HepG2 (cell line): Measurements from ENCODE around the gene PSMB11. TPM values are rescaled to one million over a fixed set of nuclear protein-coding genes. Genes with fewer than 3 reads are reported as not detected.
A peak's percentile ranks its signal among the peaks of the same experiment; 100 is the strongest.

Experiments used
- ISL2 ChIP-seq: sonication (generic); formaldehyde crosslinking; IDR thresholded peaks from 2 replicates; pipeline ENCODE4 v1.5.0; 2020; ENCODE audit warnings: missing genetic modification reagents
- JUND ChIP-seq: sonication (generic); formaldehyde crosslinking; IDR thresholded peaks from 2 replicates; pipeline ENCODE4 v1.8.0; 2022; ENCODE audit warnings: mild to moderate bottlenecking, missing genetic modification reagents
- SMARCC2 ChIP-seq: fragments of 450-650 bp; IDR thresholded peaks from 2 replicates; pipeline ENCODE4 v1.6.1; 2017; ENCODE audit warnings: antibody characterized with exemption, mild to moderate bottlenecking
- SP5 ChIP-seq: IDR thresholded peaks from 2 replicates; pipeline ENCODE4 v1.6.1; 2016; ENCODE audit warnings: low read depth, borderline replicate concordance
- ZNF12 ChIP-seq: sonication (generic); formaldehyde crosslinking; IDR thresholded peaks from 2 replicates; pipeline ENCODE4 v1.5.0; 2020; ENCODE audit warnings: missing genetic modification reagents
- ZNF256 ChIP-seq: sonication (generic); formaldehyde crosslinking; conservative IDR thresholded peaks from 2 replicates; pipeline ENCODE4 v1.4.0; 2020; ENCODE audit warnings: missing genetic modification reagents
- ZNF317 ChIP-seq: sonication (generic); formaldehyde crosslinking; IDR thresholded peaks from 2 replicates; pipeline ENCODE4 v1.5.0; 2020; ENCODE audit warnings: mild to moderate bottlenecking, missing genetic modification reagents
- ZNF354B ChIP-seq: sonication (generic); formaldehyde crosslinking; IDR thresholded peaks from 2 replicates; pipeline ENCODE4 v1.8.0; 2022; ENCODE audit warnings: mild to moderate bottlenecking, missing genetic modification reagents
- ZNF550 ChIP-seq: sonication (generic); formaldehyde crosslinking; IDR thresholded peaks from 2 replicates; pipeline ENCODE4 v1.4.0; 2020; ENCODE audit warnings: mild to moderate bottlenecking, missing genetic modification reagents, borderline replicate concordance
- polyA plus RNA-seq, 8 experiments: library from polyadenylated mRNA; depleted of rRNA in 3 of 8; stranded (reverse) in 7 of 8; unstranded in 1 of 8; fragments of >200 nt; fragmentation: Illumina TruSeq in 4 of 8; extraction: Trizol in 4 of 8; gene quantifications; 2 replicates each; pipeline versions ENCODE4 v1.2.1 to v1.2.3, GENCODE V29; 2011 to 2016; ENCODE audit warnings: low read depth in 4 of 8, missing spikeins in 1 of 8, mixed read lengths in 1 of 8; ENCODE audit not compliant: insufficient read depth in 1 of 8
- total RNA-seq, 5 experiments: library from RNA; depleted of rRNA; stranded (reverse); fragments of >200 nt; fragmentation: Illumina TruSeq; extraction: Trizol; gene quantifications; 2 replicates each; pipeline ENCODE4 v1.2.3, GENCODE V29; 2016; ENCODE audit warnings: low read depth in 1 of 5
- TF ChIP-seq, protein P1 (sequence below): sonication (generic); formaldehyde crosslinking; IDR thresholded peaks from 2 replicates; pipeline ENCODE4 v1.4.0; 2020; ENCODE audit warnings: mild to moderate bottlenecking, missing genetic modification reagents
- TF ChIP-seq, protein P2 (sequence below): sonication (generic); formaldehyde crosslinking; IDR thresholded peaks from 2 replicates; pipeline ENCODE4 v1.5.1; 2020; ENCODE audit warnings: mild to moderate bottlenecking, missing genetic modification reagents, borderline replicate concordance
- TF ChIP-seq, protein P3 (sequence below): sonication (generic); formaldehyde crosslinking; conservative IDR thresholded peaks from 2 replicates; pipeline ENCODE4 v1.8.1; 2023; ENCODE audit warnings: missing genetic modification reagents
- TF ChIP-seq, protein P4 (sequence below): sonication (generic); formaldehyde crosslinking; IDR thresholded peaks from 2 replicates; pipeline ENCODE4 v1.5.1; 2020; ENCODE audit warnings: missing genetic modification reagents, mild to moderate bottlenecking, borderline replicate concordance
- TF ChIP-seq, protein P5 (sequence below): sonication (generic); formaldehyde crosslinking; IDR thresholded peaks from 2 replicates; pipeline ENCODE4 v1.4.0; 2020; ENCODE audit warnings: low read depth, mild to moderate bottlenecking, missing genetic modification reagents

Gene PSMB11
- total and polyA plus RNA-seq, 2 of the 13 experiments (the other 11 are each of a cell fraction or from before 2014, with no cell fraction given): not detected

DNA sequence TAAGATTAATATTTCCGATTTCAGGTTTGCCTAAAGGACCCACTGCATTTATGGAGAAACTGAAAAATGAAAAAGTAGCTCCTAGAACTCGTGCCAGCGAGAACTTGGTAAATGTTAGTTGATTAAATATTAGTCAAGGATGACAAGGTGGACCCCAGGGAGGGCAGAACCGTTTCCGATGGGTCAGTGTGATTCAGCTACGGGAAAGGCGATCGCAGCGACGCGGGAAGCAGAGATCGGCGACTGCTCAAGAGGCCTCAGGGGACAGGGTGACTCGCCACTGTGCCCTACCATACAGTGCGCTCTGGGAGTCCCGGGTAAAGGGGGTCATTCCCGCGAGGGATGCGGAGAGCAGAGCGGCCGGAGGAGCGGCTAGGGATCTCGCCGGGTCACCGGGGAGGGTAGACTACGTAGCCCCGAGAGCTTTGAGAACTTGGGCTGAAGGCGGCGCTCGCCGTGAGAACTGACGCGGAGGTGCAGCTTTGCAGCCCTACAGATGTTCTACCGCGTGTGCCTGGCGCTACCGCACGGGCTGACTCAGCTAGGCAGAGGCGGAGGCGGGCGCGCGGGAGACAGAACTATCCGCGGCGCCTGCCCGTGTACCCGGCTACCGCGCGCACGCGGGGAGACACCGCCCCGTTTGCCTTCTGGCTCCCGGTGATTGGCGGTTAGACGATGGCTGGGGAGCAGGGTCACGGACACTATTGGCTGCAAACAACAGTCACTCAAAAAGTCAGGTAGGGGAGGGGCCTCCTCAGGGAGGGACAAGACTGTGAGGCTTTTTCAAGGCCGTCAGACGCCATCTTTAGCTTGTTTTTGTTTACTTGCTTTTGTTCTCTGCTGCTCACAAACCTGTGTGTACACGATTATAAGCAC, 35.2 kb upstream of the PSMB11 start (continued):
- TF ChIP-seq ZNF354B (CRISPR knock-in tag) (peak; percentile 81; the same call in 1 of the 2 replicates), JUND (CRISPR knock-in tag) (peak; percentile 87), ISL2 (CRISPR knock-in tag) (peak; percentile 93), SMARCC2 (no peak), ZNF550 (CRISPR knock-in tag) (peak; percentile 97), ZNF317 (peak; percentile 96), SP5 (CRISPR knock-in tag) (peak; percentile 74; the same call in 1 of the 2 replicates), ZNF12 (CRISPR knock-in tag) (peak; percentile 85), ZNF256 (CRISPR knock-in tag) (peak; percentile 98)
- TF ChIP-seq, protein P1, sequence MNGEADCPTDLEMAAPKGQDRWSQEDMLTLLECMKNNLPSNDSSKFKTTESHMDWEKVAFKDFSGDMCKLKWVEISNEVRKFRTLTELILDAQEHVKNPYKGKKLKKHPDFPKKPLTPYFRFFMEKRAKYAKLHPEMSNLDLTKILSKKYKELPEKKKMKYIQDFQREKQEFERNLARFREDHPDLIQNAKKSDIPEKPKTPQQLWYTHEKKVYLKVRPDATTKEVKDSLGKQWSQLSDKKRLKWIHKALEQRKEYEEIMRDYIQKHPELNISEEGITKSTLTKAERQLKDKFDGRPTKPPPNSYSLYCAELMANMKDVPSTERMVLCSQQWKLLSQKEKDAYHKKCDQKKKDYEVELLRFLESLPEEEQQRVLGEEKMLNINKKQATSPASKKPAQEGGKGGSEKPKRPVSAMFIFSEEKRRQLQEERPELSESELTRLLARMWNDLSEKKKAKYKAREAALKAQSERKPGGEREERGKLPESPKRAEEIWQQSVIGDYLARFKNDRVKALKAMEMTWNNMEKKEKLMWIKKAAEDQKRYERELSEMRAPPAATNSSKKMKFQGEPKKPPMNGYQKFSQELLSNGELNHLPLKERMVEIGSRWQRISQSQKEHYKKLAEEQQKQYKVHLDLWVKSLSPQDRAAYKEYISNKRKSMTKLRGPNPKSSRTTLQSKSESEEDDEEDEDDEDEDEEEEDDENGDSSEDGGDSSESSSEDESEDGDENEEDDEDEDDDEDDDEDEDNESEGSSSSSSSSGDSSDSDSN (CRISPR knock-in tag): peak; percentile 100
- TF ChIP-seq, protein P2, sequence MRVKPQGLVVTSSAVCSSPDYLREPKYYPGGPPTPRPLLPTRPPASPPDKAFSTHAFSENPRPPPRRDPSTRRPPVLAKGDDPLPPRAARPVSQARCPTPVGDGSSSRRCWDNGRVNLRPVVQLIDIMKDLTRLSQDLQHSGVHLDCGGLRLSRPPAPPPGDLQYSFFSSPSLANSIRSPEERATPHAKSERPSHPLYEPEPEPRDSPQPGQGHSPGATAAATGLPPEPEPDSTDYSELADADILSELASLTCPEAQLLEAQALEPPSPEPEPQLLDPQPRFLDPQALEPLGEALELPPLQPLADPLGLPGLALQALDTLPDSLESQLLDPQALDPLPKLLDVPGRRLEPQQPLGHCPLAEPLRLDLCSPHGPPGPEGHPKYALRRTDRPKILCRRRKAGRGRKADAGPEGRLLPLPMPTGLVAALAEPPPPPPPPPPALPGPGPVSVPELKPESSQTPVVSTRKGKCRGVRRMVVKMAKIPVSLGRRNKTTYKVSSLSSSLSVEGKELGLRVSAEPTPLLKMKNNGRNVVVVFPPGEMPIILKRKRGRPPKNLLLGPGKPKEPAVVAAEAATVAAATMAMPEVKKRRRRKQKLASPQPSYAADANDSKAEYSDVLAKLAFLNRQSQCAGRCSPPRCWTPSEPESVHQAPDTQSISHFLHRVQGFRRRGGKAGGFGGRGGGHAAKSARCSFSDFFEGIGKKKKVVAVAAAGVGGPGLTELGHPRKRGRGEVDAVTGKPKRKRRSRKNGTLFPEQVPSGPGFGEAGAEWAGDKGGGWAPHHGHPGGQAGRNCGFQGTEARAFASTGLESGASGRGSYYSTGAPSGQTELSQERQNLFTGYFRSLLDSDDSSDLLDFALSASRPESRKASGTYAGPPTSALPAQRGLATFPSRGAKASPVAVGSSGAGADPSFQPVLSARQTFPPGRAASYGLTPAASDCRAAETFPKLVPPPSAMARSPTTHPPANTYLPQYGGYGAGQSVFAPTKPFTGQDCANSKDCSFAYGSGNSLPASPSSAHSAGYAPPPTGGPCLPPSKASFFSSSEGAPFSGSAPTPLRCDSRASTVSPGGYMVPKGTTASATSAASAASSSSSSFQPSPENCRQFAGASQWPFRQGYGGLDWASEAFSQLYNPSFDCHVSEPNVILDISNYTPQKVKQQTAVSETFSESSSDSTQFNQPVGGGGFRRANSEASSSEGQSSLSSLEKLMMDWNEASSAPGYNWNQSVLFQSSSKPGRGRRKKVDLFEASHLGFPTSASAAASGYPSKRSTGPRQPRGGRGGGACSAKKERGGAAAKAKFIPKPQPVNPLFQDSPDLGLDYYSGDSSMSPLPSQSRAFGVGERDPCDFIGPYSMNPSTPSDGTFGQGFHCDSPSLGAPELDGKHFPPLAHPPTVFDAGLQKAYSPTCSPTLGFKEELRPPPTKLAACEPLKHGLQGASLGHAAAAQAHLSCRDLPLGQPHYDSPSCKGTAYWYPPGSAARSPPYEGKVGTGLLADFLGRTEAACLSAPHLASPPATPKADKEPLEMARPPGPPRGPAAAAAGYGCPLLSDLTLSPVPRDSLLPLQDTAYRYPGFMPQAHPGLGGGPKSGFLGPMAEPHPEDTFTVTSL (CRISPR knock-in tag): no peak
- TF ChIP-seq, protein P3, sequence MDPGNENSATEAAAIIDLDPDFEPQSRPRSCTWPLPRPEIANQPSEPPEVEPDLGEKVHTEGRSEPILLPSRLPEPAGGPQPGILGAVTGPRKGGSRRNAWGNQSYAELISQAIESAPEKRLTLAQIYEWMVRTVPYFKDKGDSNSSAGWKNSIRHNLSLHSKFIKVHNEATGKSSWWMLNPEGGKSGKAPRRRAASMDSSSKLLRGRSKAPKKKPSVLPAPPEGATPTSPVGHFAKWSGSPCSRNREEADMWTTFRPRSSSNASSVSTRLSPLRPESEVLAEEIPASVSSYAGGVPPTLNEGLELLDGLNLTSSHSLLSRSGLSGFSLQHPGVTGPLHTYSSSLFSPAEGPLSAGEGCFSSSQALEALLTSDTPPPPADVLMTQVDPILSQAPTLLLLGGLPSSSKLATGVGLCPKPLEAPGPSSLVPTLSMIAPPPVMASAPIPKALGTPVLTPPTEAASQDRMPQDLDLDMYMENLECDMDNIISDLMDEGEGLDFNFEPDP (CRISPR knock-in tag): no peak; the same call in 1 of the 2 replicates
- TF ChIP-seq, protein P4, sequence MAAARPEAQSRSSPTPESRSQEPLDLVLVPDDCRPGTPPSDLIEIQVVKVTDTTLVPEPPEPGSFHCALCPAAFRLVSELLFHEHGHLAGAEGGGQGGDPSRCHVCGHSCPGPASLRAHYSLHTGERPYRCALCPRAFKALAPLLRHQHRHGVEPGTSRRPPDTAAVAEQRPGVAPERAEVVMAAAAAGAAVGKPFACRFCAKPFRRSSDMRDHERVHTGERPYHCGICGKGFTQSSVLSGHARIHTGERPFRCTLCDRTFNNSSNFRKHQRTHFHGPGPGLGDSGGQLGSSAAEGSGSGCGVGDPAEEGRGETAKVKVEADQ: peak; percentile 99
- TF ChIP-seq, protein P5, sequence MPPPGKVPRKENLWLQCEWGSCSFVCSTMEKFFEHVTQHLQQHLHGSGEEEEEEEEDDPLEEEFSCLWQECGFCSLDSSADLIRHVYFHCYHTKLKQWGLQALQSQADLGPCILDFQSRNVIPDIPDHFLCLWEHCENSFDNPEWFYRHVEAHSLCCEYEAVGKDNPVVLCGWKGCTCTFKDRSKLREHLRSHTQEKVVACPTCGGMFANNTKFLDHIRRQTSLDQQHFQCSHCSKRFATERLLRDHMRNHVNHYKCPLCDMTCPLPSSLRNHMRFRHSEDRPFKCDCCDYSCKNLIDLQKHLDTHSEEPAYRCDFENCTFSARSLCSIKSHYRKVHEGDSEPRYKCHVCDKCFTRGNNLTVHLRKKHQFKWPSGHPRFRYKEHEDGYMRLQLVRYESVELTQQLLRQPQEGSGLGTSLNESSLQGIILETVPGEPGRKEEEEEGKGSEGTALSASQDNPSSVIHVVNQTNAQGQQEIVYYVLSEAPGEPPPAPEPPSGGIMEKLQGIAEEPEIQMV: peak; percentile 92
